Measurements from ENCODE around the gene USP37. TPM values are rescaled to one million over a fixed set of nuclear protein-coding genes. Genes with fewer than 3 reads are reported as not detected.

The USP37 gene
- total RNA-seq, 1 donor from 2014 or later: 6.4 TPM

GRCh38 chr2:218402491-218402901 is 165.7 kb downstream of the USP37 start:
- H3K9me3 Mint-ChIP-seq (ENCODE audit: unreplicated experiment): no peaks in the 10 kb centered on the region
- DNase-seq (ENCODE audit: low read depth) (no peak), FAIRE-seq (no peak)
- H3K4me3 Mint-ChIP-seq (ENCODE audit: unreplicated experiment): no peak overlapping the region
- no peak overlapping the region for H3K27ac Mint-ChIP-seq (ENCODE audit: unreplicated experiment)
- Histone ChIP-seq H3K4me3 (ENCODE audit: insufficient read depth, low read depth, low read length) (no peak overlapping the region), H3K27me3 (ENCODE audit: insufficient read depth, low read length) (no peaks in the 10 kb centered on the region), H3K36me3 (ENCODE audit: insufficient read depth, low read length) (peaks cover 3% of the 10 kb centered on the region), H3K79me2 (ENCODE audit: insufficient read depth, low read length) (peaks cover 27% of the 10 kb centered on the region), H2AFZ (ENCODE audit: low read depth, low read length) (no peak overlapping the region), H4K20me1 (ENCODE audit: insufficient read depth, low read length) (peaks cover 16% of the 10 kb centered on the region), H3K9me3 (ENCODE audit: insufficient read depth, low read depth, low read length) (no peaks in the 10 kb centered on the region), H3K27ac (ENCODE audit: low read depth, low read length) (no peak overlapping the region), H3K4me2 (ENCODE audit: low read length) (no peak overlapping the region), H3K4me1 (ENCODE audit: insufficient read depth, low read length) (peaks cover 45% of the 10 kb centered on the region), H3K9ac (ENCODE audit: low read length) (no peak overlapping the region)
- TF ChIP-seq EZH2 (IDR thresholded peaks at IDR 0.05; ENCODE audit: insufficient read depth, low read length) (no peak), CTCF (IDR thresholded peaks at IDR 0.05; ENCODE audit: insufficient read depth, low read depth, low read length) (no peak)
- no peaks in the 10 kb centered on the region for H3K27me3 Mint-ChIP-seq (ENCODE audit: low read depth, unreplicated experiment)
- H3K4me1 Mint-ChIP-seq (ENCODE audit: low read depth, unreplicated experiment): peaks cover 10% of the 10 kb centered on the region
- no peaks in the 10 kb centered on the region for H3K36me3 Mint-ChIP-seq (ENCODE audit: low read depth, unreplicated experiment)

GRCh38 chr2:218401890-218402289 is 166.3 kb downstream of the USP37 start:
- FAIRE-seq: no peak

More at GRCh38 chr2:218401890-218402289, 166.3 kb downstream of the USP37 start:
- TF ChIP-seq EZH2 (IDR thresholded peaks at IDR 0.05; ENCODE audit: insufficient read depth, low read length): no peak
- TF ChIP-seq CTCF (IDR thresholded peaks at IDR 0.05; ENCODE audit: insufficient read depth, low read depth, low read length): no peak
- peaks cover 45% of the 10 kb centered on the region for H3K4me1 ChIP-seq (ENCODE audit: insufficient read depth, low read length)
- peak overlapping the region; percentile 87 for H3K4me2 ChIP-seq (ENCODE audit: low read length)
- no peaks in the 10 kb centered on the region for H3K36me3 Mint-ChIP-seq (ENCODE audit: low read depth, unreplicated experiment)
- no peak overlapping the region for H2AFZ ChIP-seq (ENCODE audit: low read depth, low read length)
- DNase-seq (ENCODE audit: low read depth): no peak
- H3K79me2 ChIP-seq (ENCODE audit: insufficient read depth, low read length): peaks cover 27% of the 10 kb centered on the region
- H3K9me3 ChIP-seq (ENCODE audit: insufficient read depth, low read depth, low read length): no peaks in the 10 kb centered on the region
- H3K4me3 ChIP-seq (ENCODE audit: insufficient read depth, low read depth, low read length): no peak overlapping the region
- no peak overlapping the region for H3K9ac ChIP-seq (ENCODE audit: low read length)
- H3K4me3 Mint-ChIP-seq (ENCODE audit: unreplicated experiment): peak overlapping the region; percentile 70
- no peaks in the 10 kb centered on the region for H3K27me3 ChIP-seq (ENCODE audit: insufficient read depth, low read length)
- no peaks in the 10 kb centered on the region for H3K27me3 Mint-ChIP-seq (ENCODE audit: low read depth, unreplicated experiment)
- no peak overlapping the region for H3K27ac ChIP-seq (ENCODE audit: low read depth, low read length)
- no peak overlapping the region for H3K27ac Mint-ChIP-seq (ENCODE audit: unreplicated experiment)
- peaks cover 9% of the 10 kb centered on the region for H3K4me1 Mint-ChIP-seq (ENCODE audit: low read depth, unreplicated experiment)
- H3K9me3 Mint-ChIP-seq (ENCODE audit: unreplicated experiment): no peaks in the 10 kb centered on the region
- H3K36me3 ChIP-seq (ENCODE audit: insufficient read depth, low read length): peaks cover 3% of the 10 kb centered on the region
- peaks cover 16% of the 10 kb centered on the region for H4K20me1 ChIP-seq (ENCODE audit: insufficient read depth, low read length)
